K562 (cell line): ENCODE data around the gene MXRA7. TPM values are rescaled to one million over a fixed set of nuclear protein-coding genes. Genes with fewer than 3 reads are reported as not detected.

Experiments
- E4F1 ChIP-seq: fragments of 250-450 bp; sonication (Bioruptor Pico); IDR thresholded peaks from 2 replicates; pipeline ENCODE4 v1.5.0; 2021; ENCODE audit warnings: mild to moderate bottlenecking, borderline replicate concordance
- FOXA1 ChIP-seq: fragments of 450-650 bp; IDR thresholded peaks from 2 replicates; pipeline ENCODE4 v1.6.1; 2016; ENCODE audit warnings: mild to moderate bottlenecking, borderline replicate concordance
- HMGXB4 ChIP-seq: sonication (generic); formaldehyde crosslinking; IDR thresholded peaks from 2 replicates; pipeline ENCODE4 v1.8.1; 2023; ENCODE audit warnings: mild to moderate bottlenecking, missing genetic modification reagents
- ILK ChIP-seq: fragments of 450-650 bp; IDR thresholded peaks from 2 replicates; pipeline ENCODE4 v1.6.1; 2016; ENCODE audit warnings: missing genetic modification characterization, low read depth, mild to moderate bottlenecking, missing compliant biosample characterization, moderate library complexity, borderline replicate concordance
- IRF1 ChIP-seq: sonication (generic); formaldehyde crosslinking; IDR thresholded peaks from 2 replicates; pipeline ENCODE4 v1.8.0; 2022; ENCODE audit warnings: missing genetic modification reagents, mild to moderate bottlenecking, borderline replicate concordance
- MAFK ChIP-seq: IDR thresholded peaks from 2 replicates; pipeline ENCODE4 v1.6.1; 2011; ENCODE audit warnings: low read length, improper control_type of control experiment
- MCM2 ChIP-seq: fragments of 450-650 bp; IDR thresholded peaks from 2 replicates; pipeline ENCODE4 v1.6.1; 2017; ENCODE audit warnings: low read depth, mild to moderate bottlenecking
- ZNF217 ChIP-seq: sonication (generic); formaldehyde crosslinking; IDR thresholded peaks from 2 replicates; pipeline ENCODE4 v1.8.0; 2022; ENCODE audit warnings: mild to moderate bottlenecking, missing genetic modification reagents
- ZNF277 ChIP-seq: fragments of 250-450 bp; sonication (Bioruptor Pico); IDR thresholded peaks from 2 replicates; pipeline ENCODE4 v1.8.0; 2022; ENCODE audit warnings: inconsistent platforms, mild to moderate bottlenecking, moderate library complexity, borderline replicate concordance
- ZNF609 ChIP-seq: sonication (generic); formaldehyde crosslinking; IDR thresholded peaks from 2 replicates; pipeline ENCODE4 v1.8.1; 2023; ENCODE audit warnings: missing genetic modification reagents, mild to moderate bottlenecking, borderline replicate concordance
- polyA plus RNA-seq, 8 experiments: library from polyadenylated mRNA; depleted of rRNA in 4 of 8; stranded (reverse) in 5 of 8; unstranded in 3 of 8; fragments of >200 nt; fragmentation: Nextera tagmentation in 2 of 8; fragmentation: Illumina TruSeq in 1 of 8; extraction: Ambion mirVana in 2 of 8; extraction: Trizol in 1 of 8; gene quantifications; 2 replicates each; pipeline versions ENCODE4 v1.2.1 to v1.2.3, GENCODE V29; 2011 to 2014; ENCODE audit warnings: inconsistent platforms in 1 of 8, missing spikeins in 1 of 8
- total RNA-seq, 7 experiments: library from RNA; depleted of rRNA in 6 of 7; stranded (reverse); fragments of >200 nt in 6 of 7; fragmentation: Illumina TruSeq in 2 of 7; extraction: Trizol in 2 of 7; gene quantifications; 2 replicates each; pipeline versions ENCODE4 v1.2.1 to v1.2.3, GENCODE V29; 2011 to 2021; ENCODE audit warnings: low replicate concordance in 1 of 7

The MXRA7 gene
- total and polyA plus RNA-seq, 9 of the 15 experiments (the other 6 are each of a cell fraction or from before 2014, with no cell fraction given): 2.6 to 38.4 (median 14.3) TPM

- TF ChIP-seq ZNF277 (CRISPR knock-in tag): no peak
- no peak for TF ChIP-seq IRF1 (CRISPR knock-in tag)
- no peak for TF ChIP-seq ILK (tag)
- no peak for TF ChIP-seq ZNF217 (CRISPR knock-in tag)
- TF ChIP-seq FOXA1: no peak
- no peak for TF ChIP-seq HMGXB4
- no peak for TF ChIP-seq ZNF609 (CRISPR knock-in tag)
- TF ChIP-seq E4F1 (CRISPR knock-in tag): no peak
- no peak for TF ChIP-seq MAFK
- TF ChIP-seq MCM2: no peak
Observed at GRCh38 chr17:76675648-76676047, 35.1 kb downstream of the MXRA7 start (continued).
